NT2/D1 (cell line): Measurements from ENCODE around the gene MAGI1.

Experiments
- SUZ12 ChIP-seq: IDR thresholded peaks from 2 replicates; pipeline ENCODE4 v1.6.1; 2011; ENCODE audit not compliant: insufficient read length, insufficient read depth; ENCODE audit errors: extremely low read depth
- YY1 ChIP-seq: IDR thresholded peaks from 2 replicates; pipeline ENCODE4 v1.6.1; 2011; ENCODE audit not compliant: insufficient read length, insufficient read depth
- ZNF274 ChIP-seq: IDR thresholded peaks from 2 replicates; pipeline ENCODE4 v1.6.1; 2011; ENCODE audit warnings: mild to moderate bottlenecking, low read depth, low read length

DNA sequence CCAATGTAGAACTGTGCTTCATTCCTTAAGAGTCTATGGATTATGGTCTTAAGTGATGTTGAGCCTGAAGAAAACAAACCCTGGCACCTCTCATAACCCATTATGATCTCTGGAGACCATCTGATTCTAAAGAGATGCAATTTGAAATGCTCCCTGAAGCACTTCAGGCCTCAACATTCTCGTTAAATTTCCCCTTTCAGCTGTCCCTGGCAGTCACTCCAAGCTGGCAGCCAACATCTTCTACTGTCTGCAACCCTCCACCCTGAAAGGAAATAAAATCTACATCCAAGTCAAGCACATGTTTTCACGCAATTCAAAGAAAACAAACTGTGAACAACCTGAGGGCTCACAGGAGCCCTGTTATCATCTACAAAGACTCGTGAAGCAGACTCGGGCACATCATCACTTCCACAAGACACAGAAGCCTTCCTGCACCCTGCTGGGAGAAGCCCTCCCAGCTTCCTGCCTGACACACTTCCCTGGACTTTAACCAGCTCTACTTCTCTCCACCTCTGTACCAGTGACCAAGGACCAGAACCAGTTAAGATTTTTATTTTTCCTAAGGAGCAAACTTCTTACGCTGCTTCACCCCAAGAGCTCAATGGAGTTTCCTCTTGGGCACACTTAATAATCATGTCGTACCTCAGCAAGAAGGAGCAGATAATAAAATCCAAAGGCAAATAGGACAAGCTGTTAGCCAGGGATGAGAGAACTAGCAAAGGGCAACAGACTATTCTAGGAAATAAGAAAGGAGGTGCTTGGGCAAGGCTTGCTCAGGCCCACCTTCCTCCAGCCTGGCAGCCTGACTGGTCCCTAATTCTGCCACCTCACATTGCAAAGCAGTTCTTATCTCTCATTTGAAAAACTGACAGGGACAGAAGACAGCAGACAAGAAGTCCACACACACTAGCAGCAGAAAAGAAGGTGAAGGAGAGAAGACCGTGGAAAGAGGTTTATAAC lies 67.1 kb downstream of the MAGI1 start:
- TF ChIP-seq YY1 (no peak), ZNF274 (no peak), SUZ12 (no peak)
